ENCODE data around the gene EFNA1.

EFNA1 gene

DNA sequence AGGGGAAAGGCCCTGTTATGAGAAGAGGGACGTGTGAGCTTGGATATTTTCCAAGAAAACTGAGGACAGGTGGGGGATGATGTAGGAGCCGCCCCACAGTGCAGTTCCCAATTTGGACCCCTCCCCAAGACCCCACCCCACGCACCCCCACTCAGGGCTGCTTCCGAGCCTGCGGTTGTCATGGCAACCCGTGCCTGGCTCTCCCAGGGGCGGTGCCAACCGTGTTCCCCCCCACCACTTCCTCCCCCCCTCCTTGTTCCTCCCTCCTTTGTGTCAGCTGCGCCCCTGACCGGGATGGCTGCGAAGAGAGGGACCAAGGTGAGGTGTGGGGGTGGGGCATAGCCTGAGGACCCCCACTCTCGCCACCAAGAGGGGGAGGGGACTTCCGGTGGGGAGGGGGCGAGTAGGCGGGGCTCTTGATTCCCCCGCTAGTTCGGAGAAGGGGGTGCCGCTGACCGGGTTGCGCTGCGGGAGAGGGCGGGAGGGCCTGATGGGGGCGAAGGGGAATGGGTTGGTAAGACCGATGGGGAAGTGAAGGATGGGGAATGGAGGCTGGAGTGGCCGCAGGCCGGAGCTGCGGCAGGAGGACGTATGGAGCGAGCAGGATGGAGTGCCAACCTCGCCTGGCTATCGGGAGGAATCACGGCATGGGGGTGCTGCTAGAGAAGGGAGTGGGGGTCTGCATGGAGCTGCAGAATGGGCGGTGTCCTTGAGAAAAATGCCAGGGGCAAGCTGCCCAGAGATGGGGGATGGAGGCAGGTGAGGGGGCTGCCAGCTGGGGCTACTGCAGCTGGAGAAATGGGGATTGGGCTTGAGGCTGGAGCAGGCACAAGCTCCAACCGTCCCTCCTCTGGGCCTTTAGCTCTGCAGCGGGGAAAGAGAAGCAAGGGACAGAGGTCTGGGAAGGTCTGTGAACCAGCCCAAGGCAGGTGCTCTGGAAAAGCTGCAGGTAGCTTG, 46.9 kb downstream of the EFNA1 start:
- no peak for DNase-seq (ENCODE audit: low read depth, low spot score)

DNA sequence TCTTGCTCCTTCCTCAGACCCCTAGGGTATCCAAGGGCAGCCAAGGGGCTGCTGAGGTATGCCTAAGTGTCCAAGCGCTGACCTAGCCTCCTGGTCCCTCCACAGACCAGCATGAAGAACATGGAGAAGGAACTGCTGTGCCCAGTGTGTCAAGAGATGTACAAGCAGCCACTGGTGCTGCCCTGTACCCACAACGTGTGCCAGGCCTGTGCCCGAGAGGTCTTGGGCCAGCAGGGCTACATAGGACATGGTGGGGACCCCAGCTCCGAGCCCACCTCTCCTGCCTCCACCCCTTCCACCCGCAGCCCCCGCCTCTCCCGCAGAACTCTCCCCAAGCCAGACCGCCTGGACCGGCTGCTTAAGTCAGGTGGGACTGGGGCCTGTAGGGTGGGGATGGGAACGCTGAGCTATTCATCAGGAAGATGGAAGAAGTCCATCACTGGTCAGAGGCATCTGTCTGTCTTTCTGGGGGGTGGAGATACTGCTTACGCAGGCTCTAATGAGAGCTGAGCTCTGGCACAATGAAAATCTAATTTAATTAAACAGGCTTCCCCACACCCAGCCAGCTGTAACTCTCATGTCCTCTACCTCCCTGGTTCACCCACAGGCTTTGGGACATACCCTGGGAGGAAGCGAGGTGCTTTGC, 47.7 kb downstream of the EFNA1 start:
- DNase-seq (ENCODE audit: low read depth, low spot score) = no peak

DNA sequence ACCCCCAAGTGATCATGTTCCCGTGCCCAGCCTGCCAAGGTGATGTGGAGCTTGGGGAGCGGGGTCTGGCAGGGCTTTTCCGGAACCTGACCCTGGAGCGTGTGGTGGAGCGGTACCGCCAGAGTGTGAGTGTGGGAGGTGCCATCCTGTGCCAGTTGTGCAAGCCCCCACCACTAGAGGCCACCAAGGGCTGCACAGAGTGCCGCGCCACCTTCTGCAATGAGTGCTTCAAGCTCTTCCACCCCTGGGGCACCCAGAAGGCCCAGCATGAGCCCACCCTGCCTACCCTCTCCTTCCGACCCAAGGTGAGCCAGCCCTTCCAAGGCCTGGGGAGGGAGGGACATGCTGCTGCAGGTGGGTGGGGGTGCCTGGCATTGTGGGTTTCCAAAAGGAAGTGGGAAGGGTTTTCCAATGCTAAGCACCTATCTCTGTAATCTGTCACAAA, 48.3 kb downstream of the EFNA1 start:
- no peak for DNase-seq (ENCODE audit: low read depth, low spot score)

DNA sequence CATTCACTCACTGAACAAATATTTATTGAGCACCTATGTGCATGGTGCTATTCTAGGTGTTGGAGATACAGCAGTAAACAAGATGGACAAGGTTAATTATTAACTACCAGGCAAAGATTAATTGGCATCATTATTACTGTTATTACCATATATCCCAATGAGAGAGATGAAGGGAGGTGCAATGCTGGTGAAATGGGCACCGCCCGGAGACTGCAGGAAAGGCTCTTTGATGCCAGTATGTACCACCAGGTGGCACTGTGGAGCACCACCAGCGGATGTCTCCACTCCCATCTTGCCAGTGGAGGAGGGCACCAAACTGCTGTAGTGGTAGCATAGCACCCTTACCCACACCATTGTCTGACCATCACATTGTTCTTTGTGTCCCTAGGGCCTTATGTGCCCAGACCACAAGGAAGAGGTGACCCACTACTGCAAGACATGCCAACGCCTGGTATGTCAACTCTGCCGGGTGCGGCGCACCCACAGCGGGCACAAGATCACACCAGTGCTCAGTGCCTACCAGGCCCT, 48.9 kb downstream of the EFNA1 start:
- no peak for DNase-seq (ENCODE audit: low read depth, low spot score)

DNA sequence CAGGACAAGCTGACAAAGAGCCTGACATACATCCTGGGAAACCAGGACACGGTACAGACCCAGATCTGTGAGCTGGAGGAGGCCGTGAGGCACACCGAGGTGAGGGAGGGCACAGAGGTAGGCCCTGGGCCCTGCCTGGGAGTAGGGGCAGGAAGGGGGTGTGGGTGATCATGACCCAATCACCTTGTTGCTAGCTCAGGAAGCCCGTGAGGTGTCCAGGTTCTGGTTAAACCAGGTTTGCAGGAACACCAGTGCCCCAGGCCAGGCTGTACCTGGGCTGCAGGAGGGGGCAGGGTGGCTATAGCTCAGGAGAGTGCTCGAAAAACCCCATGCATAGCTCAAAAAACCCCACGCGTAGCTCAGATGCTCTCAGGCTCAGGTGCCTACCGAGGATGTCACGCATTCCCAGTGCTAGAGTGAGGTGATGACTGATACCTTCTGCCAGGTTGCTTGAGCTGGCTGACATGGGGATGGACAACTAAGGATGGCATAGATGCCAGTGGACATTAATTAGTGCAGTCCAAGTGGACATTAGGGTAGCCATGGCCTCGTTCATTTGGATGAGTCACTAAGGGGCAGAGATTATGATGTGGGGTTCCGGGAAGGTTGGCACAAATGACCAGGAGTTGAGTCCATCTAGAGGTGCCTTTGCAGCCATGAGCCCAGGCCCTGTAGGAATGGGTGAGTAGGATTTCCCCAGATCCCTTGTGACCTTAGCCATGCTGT, 49.7 kb downstream of the EFNA1 start:
- no peak for DNase-seq (ENCODE audit: low read depth, low spot score)

DNA sequence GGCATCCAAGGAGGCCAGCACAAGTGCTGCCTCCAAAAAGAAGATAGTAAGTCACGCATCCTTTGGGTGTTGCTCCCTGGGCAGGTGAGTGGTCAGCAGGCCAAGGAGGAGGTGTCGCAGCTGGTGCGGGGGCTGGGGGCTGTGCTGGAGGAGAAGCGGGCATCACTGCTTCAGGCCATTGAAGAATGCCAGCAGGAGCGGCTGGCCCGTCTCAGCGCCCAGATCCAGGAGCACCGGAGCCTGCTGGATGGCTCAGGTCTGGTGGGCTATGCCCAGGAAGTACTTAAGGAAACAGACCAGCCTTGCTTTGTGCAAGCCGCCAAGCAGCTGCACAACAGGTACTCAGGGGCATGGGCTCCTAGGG, 50.2 kb downstream of the EFNA1 start:
- DNase-seq (ENCODE audit: low read depth, low spot score) = no peak

DNA sequence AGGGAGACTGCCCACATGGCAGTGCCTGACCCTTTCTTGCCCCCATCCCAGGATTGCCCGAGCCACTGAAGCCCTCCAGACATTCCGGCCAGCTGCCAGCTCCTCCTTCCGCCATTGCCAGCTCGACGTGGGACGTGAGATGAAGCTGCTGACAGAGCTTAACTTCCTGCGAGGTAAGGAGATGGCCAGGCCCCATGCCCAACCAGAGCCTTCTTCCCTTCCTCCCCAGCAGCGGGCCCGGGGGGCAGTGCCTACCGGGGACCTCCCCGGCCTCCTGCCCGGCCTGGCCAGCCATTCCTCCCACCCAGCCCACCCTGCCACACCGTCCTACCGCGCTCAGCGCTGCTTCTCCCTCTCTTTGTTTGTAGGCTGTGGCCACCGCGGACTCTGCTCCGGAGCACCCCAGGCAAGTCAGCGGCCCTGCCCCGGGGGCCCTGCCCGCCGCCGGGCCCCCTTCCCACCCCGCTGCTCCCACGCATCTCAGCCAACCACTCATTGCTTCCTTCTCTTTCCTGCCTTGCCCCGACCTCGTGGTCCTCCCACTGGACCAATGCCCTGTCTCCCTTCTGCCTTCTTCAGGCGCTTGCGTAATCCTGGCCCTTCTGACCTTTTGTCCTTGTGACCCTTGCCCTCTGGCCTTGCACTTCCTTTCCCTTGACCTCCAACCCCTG, 50.9 kb downstream of the EFNA1 start:
- DNase-seq (ENCODE audit: low read depth, low spot score) = no peak

DNA sequence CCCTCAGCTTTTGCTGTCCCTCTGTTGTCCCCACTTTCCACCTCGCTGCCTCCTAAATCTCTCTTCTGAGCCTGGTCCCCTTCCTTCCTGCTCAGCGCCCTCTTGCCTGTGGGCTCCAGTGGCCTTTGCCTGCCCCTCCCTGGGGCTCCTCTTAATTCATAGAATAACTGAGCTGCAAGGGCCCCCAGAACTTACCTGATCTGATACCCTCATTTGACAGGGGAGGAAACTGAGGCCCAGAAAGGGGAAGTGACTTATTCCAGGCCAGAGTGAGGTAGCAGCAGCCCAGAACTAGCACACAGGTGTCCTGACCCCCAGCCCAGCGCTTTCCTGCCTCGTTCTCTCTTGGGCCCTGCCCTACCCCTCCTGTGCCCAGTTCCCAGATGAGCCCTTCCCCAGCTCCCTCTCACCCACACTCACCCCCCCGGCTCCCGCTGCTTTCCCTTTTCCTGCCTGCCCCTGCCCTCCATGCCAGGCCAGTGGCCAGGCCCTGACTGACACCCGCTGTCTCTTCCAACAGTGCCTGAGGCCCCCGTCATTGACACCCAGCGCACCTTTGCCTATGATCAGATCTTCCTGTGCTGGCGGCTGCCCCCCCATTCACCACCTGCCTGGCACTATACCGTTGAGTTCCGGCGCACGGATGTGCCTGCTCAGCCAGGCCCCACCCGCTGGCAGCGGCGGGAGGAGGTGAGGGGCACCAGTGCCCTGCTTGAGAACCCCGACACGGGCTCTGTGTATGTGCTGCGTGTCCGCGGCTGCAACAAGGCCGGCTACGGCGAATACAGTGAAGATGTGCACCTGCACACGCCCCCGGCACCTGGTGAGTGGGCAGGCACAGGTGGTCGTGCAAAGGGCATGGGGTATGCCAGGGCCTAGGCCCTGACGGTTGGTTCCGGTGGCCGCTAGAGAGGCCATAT, 51.7 kb downstream of the EFNA1 start:
- DNase-seq (ENCODE audit: low read depth, low spot score) = no peak

DNA sequence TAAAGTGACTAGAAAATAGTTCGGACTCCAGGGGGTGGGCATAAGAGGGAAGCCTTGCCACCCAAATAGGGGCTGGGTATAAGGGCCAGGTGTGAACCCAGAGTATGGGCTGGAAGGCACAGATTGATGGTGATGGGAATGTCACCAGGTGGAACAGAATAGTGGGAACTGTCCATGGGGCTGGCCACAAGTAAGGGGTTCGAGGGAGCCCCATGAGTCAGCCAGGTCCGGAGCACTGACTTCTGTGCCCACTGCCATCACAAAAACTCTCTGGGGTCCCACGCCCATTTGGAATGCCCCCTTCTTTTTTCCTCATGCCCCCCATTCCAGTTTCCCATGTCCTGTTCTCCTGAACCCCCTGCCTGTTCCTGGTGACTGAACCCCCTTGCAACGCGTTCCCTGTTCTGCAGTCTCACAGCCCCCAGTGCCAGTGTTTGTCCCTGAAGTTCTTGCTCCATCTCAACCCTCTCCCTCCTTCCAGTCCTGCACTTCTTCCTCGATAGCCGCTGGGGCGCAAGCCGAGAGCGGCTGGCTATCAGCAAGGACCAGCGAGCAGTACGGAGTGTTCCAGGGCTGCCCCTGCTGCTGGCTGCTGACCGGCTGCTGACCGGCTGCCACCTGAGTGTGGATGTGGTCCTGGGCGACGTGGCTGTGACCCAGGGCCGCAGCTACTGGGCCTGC, 53.8 kb downstream of the EFNA1 start:
- DNase-seq (ENCODE audit: low read depth, low spot score) = no peak

DNA sequence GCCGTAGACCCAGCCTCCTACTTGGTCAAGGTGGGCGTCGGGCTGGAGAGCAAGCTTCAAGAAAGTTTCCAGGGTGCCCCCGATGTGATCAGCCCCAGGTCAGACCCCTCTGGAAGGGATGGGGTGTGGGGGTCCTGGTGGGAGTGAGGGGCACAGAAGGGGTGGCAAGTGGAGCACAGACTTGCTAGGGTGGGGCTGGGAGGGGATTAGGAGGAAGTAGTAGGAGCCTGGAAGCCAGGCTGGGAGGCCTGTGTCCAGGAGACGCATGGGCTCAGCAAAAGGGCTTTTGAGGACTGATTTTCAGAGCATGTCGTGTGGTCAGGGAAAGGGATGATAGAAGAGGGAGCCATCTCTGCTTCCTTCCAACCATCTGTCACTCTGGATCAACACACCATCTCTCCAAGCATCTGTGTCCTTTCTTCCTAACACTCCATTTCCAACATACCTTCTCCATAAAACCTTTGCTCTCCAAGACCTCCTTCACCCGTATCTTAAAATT, 54.4 kb downstream of the EFNA1 start:
- DNase-seq (ENCODE audit: low read depth, low spot score) = no peak

DNA sequence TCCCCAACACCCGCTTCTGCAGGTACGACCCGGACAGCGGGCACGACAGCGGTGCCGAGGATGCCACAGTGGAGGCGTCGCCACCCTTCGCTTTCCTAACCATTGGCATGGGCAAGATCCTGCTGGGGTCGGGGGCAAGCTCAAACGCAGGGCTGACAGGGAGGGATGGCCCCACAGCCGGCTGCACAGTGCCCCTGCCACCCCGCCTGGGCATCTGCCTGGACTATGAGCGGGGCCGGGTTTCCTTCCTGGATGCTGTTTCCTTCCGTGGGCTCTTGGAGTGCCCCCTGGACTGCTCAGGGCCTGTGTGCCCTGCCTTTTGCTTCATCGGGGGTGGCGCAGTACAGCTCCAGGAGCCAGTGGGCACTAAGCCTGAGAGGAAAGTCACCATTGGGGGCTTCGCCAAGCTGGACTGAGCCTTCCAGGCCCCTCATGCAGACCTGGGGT, 56.1 kb downstream of the EFNA1 start:
- no peak for DNase-seq (ENCODE audit: low read depth, low spot score)

DNA sequence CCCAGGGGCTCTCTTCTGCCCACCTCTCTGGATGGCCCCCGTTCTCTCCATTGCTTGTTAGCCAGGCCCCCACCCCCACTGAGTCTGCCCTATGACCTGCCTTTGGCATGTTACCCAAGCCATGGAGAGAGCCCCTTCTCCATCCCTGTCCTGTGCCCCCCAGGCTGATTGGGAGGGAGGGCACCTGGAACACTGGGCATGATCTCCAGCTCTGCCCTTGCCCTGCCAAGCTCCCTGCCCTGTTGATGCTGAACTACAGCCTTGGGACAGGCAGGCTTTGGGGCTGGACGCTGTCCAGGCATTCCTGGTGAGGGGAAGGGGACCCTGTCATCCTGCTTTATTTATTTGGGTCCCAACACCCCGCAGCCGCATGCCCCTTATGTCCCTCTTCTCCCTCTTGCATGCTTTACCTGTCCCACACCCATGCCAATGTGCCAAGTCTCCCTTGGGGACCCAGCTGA, 56.7 kb downstream of the EFNA1 start:
- no peak for DNase-seq (ENCODE audit: low read depth, low spot score)

Data from smooth muscle cell of the brain vasculature (primary cell).